WTC11 (cell line): Measurements from ENCODE around the gene PI4KA.

Experiments used
- ATF3 ChIP-seq: sonication (generic); formaldehyde crosslinking; conservative IDR thresholded peaks from 2 replicates; pipeline ENCODE4 v1.8.1; 2022; ENCODE audit warnings: mild to moderate bottlenecking, missing genetic modification reagents
- CTCF ChIP-seq: fragments of 200-600 bp; IDR thresholded peaks from 2 replicates; pipeline ENCODE4 v1.8.0; 2022; ENCODE audit warnings: antibody characterized with exemption
- ESRRA ChIP-seq: sonication (generic); formaldehyde crosslinking; IDR thresholded peaks from 2 replicates; pipeline ENCODE4 v1.8.1; 2022; ENCODE audit warnings: mild to moderate bottlenecking, missing genetic modification reagents, borderline replicate concordance
- JAZF1 ChIP-seq: fragments of 250-450 bp; sonication (Bioruptor Pico); IDR thresholded peaks from 2 replicates; pipeline ENCODE4 v1.9.0; 2021; ENCODE audit warnings: moderate library complexity, mild to moderate bottlenecking, inconsistent platforms
- KAT7 ChIP-seq: sonication (generic); formaldehyde crosslinking; IDR thresholded peaks from 2 replicates; pipeline ENCODE4 v1.8.1; 2023; ENCODE audit warnings: missing genetic modification reagents, mild to moderate bottlenecking, borderline replicate concordance
- ZNF263 ChIP-seq: sonication (generic); formaldehyde crosslinking; IDR thresholded peaks from 2 replicates; pipeline ENCODE4 v1.8.1; 2022; ENCODE audit warnings: low read depth, mild to moderate bottlenecking, moderate library complexity, missing genetic modification reagents

GRCh38 chr22:20663137-20663828 lies 195.3 kb downstream of the PI4KA start:
- TF ChIP-seq ESRRA (CRISPR knock-in tag) (no peak), CTCF (no peak), ATF3 (no peak), JAZF1 (CRISPR knock-in tag) (no peak), ZNF263 (CRISPR knock-in tag) (no peak), KAT7 (CRISPR knock-in tag) (no peak)
